Left kidney (tissue), 2 donors: Measurements from ENCODE around the gene HYAL2. TPM values are rescaled to one million over a fixed set of nuclear protein-coding genes. Genes with fewer than 3 reads are reported as not detected.

ENCODE experiments used
- DNase-seq: peaks from one replicate; pipeline ENCODE4 v3.0.0-alpha.2; 2013
- polyA plus RNA-seq: library from polyadenylated mRNA; unstranded; fragments of 120-200 nt; gene quantifications from one replicate; pipeline ENCODE4 v1.2.1, GENCODE V29; 2013; ENCODE audit not compliant: insufficient read length

The HYAL2 gene
- polyA plus RNA-seq, 1 donor, result 53.6 TPM

GRCh38 chr3:50271314-50271936, 51.1 kb downstream of the HYAL2 start:
- DNase-seq, result no peak

- no peak for DNase-seq
Measured at GRCh38 chr3:50270422-50271224, 51.9 kb downstream of the HYAL2 start.

GRCh38 chr3:50269977-50270413, 52.5 kb downstream of the HYAL2 start:
- no peak for DNase-seq

- DNase-seq, result no peak
Measured at GRCh38 chr3:50269460-50269859, 53.1 kb downstream of the HYAL2 start.

GRCh38 chr3:50268703-50269451, 53.7 kb downstream of the HYAL2 start, which contains the start of gene SEMA3B:
Gene SEMA3B (plus strand): TSS chr3:50269147. CDS start chr3:50269241, 94 bp downstream.
- no peak for DNase-seq

GRCh38 chr3:50268276-50268675, 54.3 kb downstream of the HYAL2 start:
- DNase-seq, result no peak

Other genes with a start within 250 kb of the HYAL2 start
- 401 TPM for gene RBM5, start 233.8 kb downstream of the HYAL2 start, polyA plus RNA-seq
- 69.8 TPM for gene SEMA3F, start 167.4 kb downstream of the HYAL2 start, polyA plus RNA-seq
- not detected for gene GNAT1, start 131.1 kb downstream of the HYAL2 start, polyA plus RNA-seq
- 9.4 TPM for gene SLC38A3, start 117.5 kb downstream of the HYAL2 start, polyA plus RNA-seq
- gene GNAI2, start 86.5 kb downstream of the HYAL2 start, polyA plus RNA-seq, result 181 TPM
- gene SEMA3B, start 53.6 kb downstream of the HYAL2 start, polyA plus RNA-seq, result 78.6 TPM
- 0.58 TPM for gene LSMEM2, start 43.7 kb downstream of the HYAL2 start, polyA plus RNA-seq
- 37.0 TPM for gene IFRD2, start 30.3 kb downstream of the HYAL2 start, polyA plus RNA-seq
- 4.1 TPM for gene HYAL3, start 23.3 kb downstream of the HYAL2 start, polyA plus RNA-seq
- 9.8 TPM for gene NAA80, start 23.3 kb downstream of the HYAL2 start, polyA plus RNA-seq
- 6.5 TPM for gene HYAL1, start 19.2 kb downstream of the HYAL2 start, polyA plus RNA-seq
- 22.0 TPM for gene TUSC2, start 5.5 kb upstream of the HYAL2 start, polyA plus RNA-seq
- gene RASSF1, start 18.1 kb upstream of the HYAL2 start, polyA plus RNA-seq, result 19.6 TPM
- gene ZMYND10, start 23.0 kb upstream of the HYAL2 start, polyA plus RNA-seq, result 4.2 TPM
- 34.8 TPM for gene NPRL2, start 28.0 kb upstream of the HYAL2 start, polyA plus RNA-seq
- 14.1 TPM for gene CYB561D2, start 28.1 kb upstream of the HYAL2 start, polyA plus RNA-seq
- 28.6 TPM for gene TMEM115, start 36.8 kb upstream of the HYAL2 start, polyA plus RNA-seq
- 14.6 TPM for gene CACNA2D2, start 180.9 kb upstream of the HYAL2 start, polyA plus RNA-seq
- 19.4 TPM for gene C3orf18, start 245.0 kb upstream of the HYAL2 start, polyA plus RNA-seq
- gene HEMK1, start 246.8 kb upstream of the HYAL2 start, polyA plus RNA-seq, result 22.8 TPM